RCC 7860 (cell line): ENCODE measurements around the gene KRT83.

ENCODE experiments used
- DNase-seq: peaks from one replicate; pipeline ENCODE4 v3.0.0-alpha.2; 2015; ENCODE audit warnings: low spot score
- FAIRE-seq: peaks from 2 replicates; lab custom pipeline; 2012; peaks lifted over from hg19 to GRCh38; lab: Jason Lieb, UNC

The KRT83 gene

GRCh38 chr12:52267266-52267665, 53.9 kb downstream of the KRT83 start:
- no peak for FAIRE-seq
- no peak for DNase-seq

GRCh38 chr12:52266514-52266913, 54.7 kb downstream of the KRT83 start:
- no peak for FAIRE-seq

GRCh38 chr12:52264435-52264825, 56.8 kb downstream of the KRT83 start:
- no peak for FAIRE-seq

More at GRCh38 chr12:52266514-52266913, 54.7 kb downstream of the KRT83 start:
- no peak for DNase-seq

More at GRCh38 chr12:52264435-52264825, 56.8 kb downstream of the KRT83 start:
- no peak for DNase-seq
